SU-DHL-6 (cell line): ENCODE results near the gene COP1.

Experiments used
- CTCF ChIP-seq: fragments of 200-600 bp; sonication (generic); IDR thresholded peaks from one replicate; pipeline ENCODE4 v1.5.1; 2017; ENCODE audit warnings: antibody characterized with exemption, mild to moderate bottlenecking, low read length, moderate library complexity; ENCODE audit not compliant: insufficient read depth, poor library complexity, severe bottlenecking
- EZH2phosphoT487 ChIP-seq: fragments of 200-600 bp; sonication (generic), shearing (Covaris generic); conservative IDR thresholded peaks from 2 replicates; pipeline ENCODE4 v1.6.1; 2018; ENCODE audit warnings: mild to moderate bottlenecking, antibody characterized with exemption, low read length, moderate library complexity, mixed read lengths

DNA sequence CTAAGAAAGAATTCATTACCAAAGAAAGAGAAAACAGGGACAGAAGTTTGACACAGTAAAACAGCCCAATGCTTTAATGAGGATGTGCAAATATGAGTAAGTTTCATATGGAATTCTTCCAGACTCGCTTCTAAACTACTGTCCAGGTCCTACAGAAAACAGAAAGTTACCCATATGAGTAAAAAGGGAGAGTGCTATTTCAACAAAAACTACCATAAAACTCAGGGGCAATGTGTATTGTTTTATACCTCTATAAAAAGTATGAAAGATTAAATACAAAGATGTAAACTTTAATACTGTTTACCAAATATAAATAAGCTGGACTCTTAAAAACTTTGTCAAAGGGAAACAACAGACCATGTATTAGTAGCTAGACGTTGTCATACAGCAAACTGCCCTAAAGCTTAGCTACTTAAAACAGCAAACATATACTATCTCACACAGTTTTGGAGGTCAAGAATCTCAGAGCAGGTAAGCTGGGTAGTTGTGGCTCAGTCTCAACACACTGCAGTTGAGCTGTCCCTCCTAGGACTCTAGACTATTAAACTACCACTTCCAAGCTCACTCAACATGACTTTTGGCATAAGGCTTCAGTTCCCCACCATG, 174.9 kb downstream of the COP1 start:
- TF ChIP-seq CTCF (no peak), EZH2phosphoT487 (no peak)
